IPS-15b (cell line): ENCODE results near the gene SLC30A3.

Source experiments
- H3K27me3 ChIP-seq: one replicate; pipeline ENCODE4 v1.6.1; 2013; ENCODE audit warnings: low read length; ENCODE audit not compliant: control insufficient read depth, insufficient read depth
- H3K36me3 ChIP-seq: one replicate; pipeline ENCODE4 v1.6.1; 2013; ENCODE audit warnings: low read length; ENCODE audit not compliant: control insufficient read depth, insufficient read depth
- H3K4me1 ChIP-seq: one replicate; pipeline ENCODE4 v1.6.1; 2013; ENCODE audit warnings: mild to moderate bottlenecking, low read length; ENCODE audit not compliant: control insufficient read depth, insufficient read depth
- H3K4me3 ChIP-seq: one replicate; pipeline ENCODE4 v1.5.1; 2013; ENCODE audit warnings: low read depth, low read length
- H3K9ac ChIP-seq: one replicate; pipeline ENCODE4 v1.6.1; 2013; ENCODE audit warnings: low read depth, mild to moderate bottlenecking, low read length
- H3K9me3 ChIP-seq: one replicate; pipeline ENCODE4 v1.6.1; 2013; ENCODE audit warnings: mild to moderate bottlenecking, low read length; ENCODE audit not compliant: control insufficient read depth, insufficient read depth

SLC30A3 gene

GRCh38 chr2:27262379-27263286 lies at the start of gene SLC30A3:
TSS of gene SLC30A3 (minus strand) at chr2:27263047. CDS start at chr2:27262906, 141 bp downstream.
- H3K9ac ChIP-seq = no peak within 1 kb of the TSS

GRCh38 chr2:27312152-27312551 lies 49.3 kb upstream of the SLC30A3 start:
- no peaks in the 10 kb centered on the region for H3K9me3 ChIP-seq
- H3K27me3 ChIP-seq = peaks cover 21% of the 10 kb centered on the region
- H3K9ac ChIP-seq = no peak overlapping the region
- no peaks in the 10 kb centered on the region for H3K36me3 ChIP-seq
- no peaks in the 10 kb centered on the region for H3K4me1 ChIP-seq
- no peak overlapping the region for H3K4me3 ChIP-seq

More at GRCh38 chr2:27262379-27263286, at the start of gene SLC30A3:
- H3K36me3 ChIP-seq = no peaks in the 10 kb centered on the region
- no peaks in the 10 kb centered on the region for H3K9me3 ChIP-seq
- H3K4me3 ChIP-seq = peak within 1 kb of the TSS; percentile 72
- no peaks in the 10 kb centered on the region for H3K4me1 ChIP-seq
- peaks cover 71% of the 10 kb centered on the region for H3K27me3 ChIP-seq

GRCh38 chr2:27309651-27310050 lies 46.8 kb upstream of the SLC30A3 start:
- no peaks in the 10 kb centered on the region for H3K36me3 ChIP-seq

GRCh38 chr2:27308359-27308881 lies 45.6 kb upstream of the SLC30A3 start, which contains the start of gene UCN:
TSS of gene UCN (minus strand) at chr2:27308445. CDS start at chr2:27307895, 550 bp downstream.
- H3K9ac ChIP-seq = no peak within 1 kb of the TSS
- H3K9me3 ChIP-seq = no peaks in the 10 kb centered on the region
- no peaks in the 10 kb centered on the region for H3K4me1 ChIP-seq
- H3K27me3 ChIP-seq = peaks cover 50% of the 10 kb centered on the region
- peak within 1 kb of the TSS; percentile 43 for H3K4me3 ChIP-seq
- H3K36me3 ChIP-seq = no peaks in the 10 kb centered on the region

More at GRCh38 chr2:27309651-27310050, 46.8 kb upstream of the SLC30A3 start:
- Histone ChIP-seq H3K27me3 (peaks cover 46% of the 10 kb centered on the region), H3K9me3 (no peaks in the 10 kb centered on the region), H3K4me3 (no peak overlapping the region), H3K9ac (no peak overlapping the region), H3K4me1 (no peaks in the 10 kb centered on the region)

- no peak overlapping the region for H3K9ac ChIP-seq
- peaks cover 50% of the 10 kb centered on the region for H3K27me3 ChIP-seq
- no peaks in the 10 kb centered on the region for H3K4me1 ChIP-seq
- peak overlapping the region; percentile 43 for H3K4me3 ChIP-seq
- H3K9me3 ChIP-seq = no peaks in the 10 kb centered on the region
- H3K36me3 ChIP-seq = no peaks in the 10 kb centered on the region
Observed at GRCh38 chr2:27307545-27308358, 44.9 kb upstream of the SLC30A3 start.

- H3K36me3 ChIP-seq = no peaks in the 10 kb centered on the region
- no peaks in the 10 kb centered on the region for H3K4me1 ChIP-seq
- no peaks in the 10 kb centered on the region for H3K9me3 ChIP-seq
- peaks cover 50% of the 10 kb centered on the region for H3K27me3 ChIP-seq
- H3K9ac ChIP-seq = no peak overlapping the region
- peak overlapping the region; percentile 43 for H3K4me3 ChIP-seq
Observed at GRCh38 chr2:27307287-27307544, 44.4 kb upstream of the SLC30A3 start.

- peaks cover 50% of the 10 kb centered on the region for H3K27me3 ChIP-seq
- H3K9ac ChIP-seq = no peak overlapping the region
- no peaks in the 10 kb centered on the region for H3K36me3 ChIP-seq
- H3K4me1 ChIP-seq = no peaks in the 10 kb centered on the region
- peak overlapping the region; percentile 43 for H3K4me3 ChIP-seq
- no peaks in the 10 kb centered on the region for H3K9me3 ChIP-seq
Observed at GRCh38 chr2:27306573-27307286, 43.9 kb upstream of the SLC30A3 start.

GRCh38 chr2:27306136-27306535 lies 43.3 kb upstream of the SLC30A3 start:
- H3K9me3 ChIP-seq = no peaks in the 10 kb centered on the region
- H3K27me3 ChIP-seq = peaks cover 50% of the 10 kb centered on the region
- H3K9ac ChIP-seq = no peak overlapping the region
- no peaks in the 10 kb centered on the region for H3K36me3 ChIP-seq
- H3K4me1 ChIP-seq = no peaks in the 10 kb centered on the region
- peak overlapping the region; percentile 43 for H3K4me3 ChIP-seq

GRCh38 chr2:27305516-27305915 lies 42.7 kb upstream of the SLC30A3 start:
- no peaks in the 10 kb centered on the region for H3K36me3 ChIP-seq
- H3K9ac ChIP-seq = no peak overlapping the region
- H3K4me1 ChIP-seq = no peaks in the 10 kb centered on the region
- peaks cover 50% of the 10 kb centered on the region for H3K27me3 ChIP-seq
- no peaks in the 10 kb centered on the region for H3K9me3 ChIP-seq
- no peak overlapping the region for H3K4me3 ChIP-seq

GRCh38 chr2:27304488-27305240 lies 41.8 kb upstream of the SLC30A3 start:
- H3K27me3 ChIP-seq = peaks cover 50% of the 10 kb centered on the region
- no peak overlapping the region for H3K9ac ChIP-seq
- H3K36me3 ChIP-seq = no peaks in the 10 kb centered on the region
- no peaks in the 10 kb centered on the region for H3K9me3 ChIP-seq
- H3K4me1 ChIP-seq = no peaks in the 10 kb centered on the region
- H3K4me3 ChIP-seq = no peak overlapping the region
